ENCODE results near the gene CFB. TPM values are rescaled to one million over a fixed set of nuclear protein-coding genes. Genes with fewer than 3 reads are reported as not detected.

Gene CFB
- total and polyA plus RNA-seq, 9 of the 15 experiments (the other 6 are each of a cell fraction or from before 2014, with no cell fraction given) = 0.08 to 0.91 (median 0.22) TPM; not detected in 4

GRCh38 chr6:31919624-31920303 is 26.1 kb upstream of the CFB start:
- Histone ChIP-seq H3K27me3 (ENCODE audit: control insufficient read depth in 2 of 2, insufficient read depth in 2 of 2, low read length in 2 of 2) (no peaks in the 10 kb centered on the region), H2AFZ (ENCODE audit: low read depth, low read length) (peak overlapping the region; percentile 57), H3K79me2 (ENCODE audit: control insufficient read depth, insufficient read depth, low read length) (no peaks in the 10 kb centered on the region), H3K4me1 (replicated peaks in 1 of 2; ENCODE audit: control insufficient read depth in 2 of 2, insufficient read depth in 2 of 2, low read length in 2 of 2) (peaks cover 0 to 3% of the 10 kb centered on the region in 2 experiments; a peak in 1 of 5 replicates), H3K9ac (ENCODE audit: insufficient read depth in 1 of 2, low read depth in 2 of 2, low read length in 2 of 2) (no peak overlapping the region), H4K20me1 (replicated peaks; ENCODE audit: control insufficient read depth, insufficient read depth, low read length) (no peaks in the 10 kb centered on the region), H3K9me3 (replicated peaks; ENCODE audit: control insufficient read depth, insufficient read depth, low read depth, low read length) (no peaks in the 10 kb centered on the region), H3K9me1 (ENCODE audit: control insufficient read depth, insufficient read depth, low read length) (no peaks in the 10 kb centered on the region), H3K4me3 (no peak overlapping the region), H3K4me2 (ENCODE audit: insufficient read depth, low read length) (no peak overlapping the region), H3K36me3 (ENCODE audit: control insufficient read depth, insufficient read depth, low read length) (no peaks in the 10 kb centered on the region), H3K27ac (ENCODE audit: extremely low read depth, low read depth, low read length) (no peak overlapping the region)
- CTCF ChIA-PET (ENCODE audit: low intra/inter-chr PET ratio) = no interaction called here
- intact Hi-C loops (cut with micrococcal nuclease) (loop anchor here (5.0 kb wide), 1 partner anchor 38 kb away; the partner anchor contains the start of genes NELFE and SKIC2), in situ Hi-C loops (cut with MboI) (no loop called here)
- DNase-seq (ENCODE audit: extremely low read depth in 1 of 4, low spot score in 3 of 4) = no peak
- no peak for FAIRE-seq
- peak; percentile 52; the same call in 2 of the 3 replicates for ATAC-seq
- no TSS peak for BruUV-seq (replicated peaks)
- POLR2A ChIA-PET = interaction anchor here (0.8 to 2.2 kb wide), 2 partner anchors 16 to 162 kb away, joined by 3 to 6 read pairs; no protein-coding TSS in a partner anchor
- TF ChIP-seq PRDM10 (IDR thresholded peaks at IDR 0.05; ENCODE audit: partially characterized antibody) (peak; percentile 46), ZNF347 (CRISPR knock-in tag; IDR thresholded peaks at IDR 0.05; ENCODE audit: low read depth) (no peak), ZBTB8A (IDR thresholded peaks at IDR 0.05; ENCODE audit: partially characterized antibody) (no peak), NRF1 (conservative IDR thresholded peaks at IDR 0.05 in 1 of 2, IDR thresholded peaks at IDR 0.05 in 1 of 2) (0 out of 4 replicates have a peak, but pooled peaks of 1 of the 2 experiments have one; percentile 15), CBFA2T3 (IDR thresholded peaks at IDR 0.05) (peak; percentile 55), CBFA2T2 (conservative IDR thresholded peaks at IDR 0.05) (0 out of 2 replicates have a peak, but pooled peaks have one; percentile 24), TCF3 (CRISPR knock-in tag; IDR thresholded peaks at IDR 0.05) (peak; percentile 21; the same call in 1 of the 2 replicates), ARID1B (IDR thresholded peaks at IDR 0.05) (peak; percentile 32; the same call in 1 of the 2 replicates)
- 16% methylated on average over 6 of the region's 6 CpGs for WGBS (ENCODE audit: insufficient coverage, low coverage, missing lambda C conversion rate)
